GM19455 (cell line): ENCODE measurements around the gene ALPK1.
A peak's percentile ranks its signal among the peaks of the same experiment; 100 is the strongest.

Experiments
- ATAC-seq: cut with Tn5 transposase; IDR thresholded peaks from one replicate; pipeline ENCODE4 v1.9.1; 2021; ENCODE audit not compliant: unreplicated experiment

The ALPK1 gene

DNA sequence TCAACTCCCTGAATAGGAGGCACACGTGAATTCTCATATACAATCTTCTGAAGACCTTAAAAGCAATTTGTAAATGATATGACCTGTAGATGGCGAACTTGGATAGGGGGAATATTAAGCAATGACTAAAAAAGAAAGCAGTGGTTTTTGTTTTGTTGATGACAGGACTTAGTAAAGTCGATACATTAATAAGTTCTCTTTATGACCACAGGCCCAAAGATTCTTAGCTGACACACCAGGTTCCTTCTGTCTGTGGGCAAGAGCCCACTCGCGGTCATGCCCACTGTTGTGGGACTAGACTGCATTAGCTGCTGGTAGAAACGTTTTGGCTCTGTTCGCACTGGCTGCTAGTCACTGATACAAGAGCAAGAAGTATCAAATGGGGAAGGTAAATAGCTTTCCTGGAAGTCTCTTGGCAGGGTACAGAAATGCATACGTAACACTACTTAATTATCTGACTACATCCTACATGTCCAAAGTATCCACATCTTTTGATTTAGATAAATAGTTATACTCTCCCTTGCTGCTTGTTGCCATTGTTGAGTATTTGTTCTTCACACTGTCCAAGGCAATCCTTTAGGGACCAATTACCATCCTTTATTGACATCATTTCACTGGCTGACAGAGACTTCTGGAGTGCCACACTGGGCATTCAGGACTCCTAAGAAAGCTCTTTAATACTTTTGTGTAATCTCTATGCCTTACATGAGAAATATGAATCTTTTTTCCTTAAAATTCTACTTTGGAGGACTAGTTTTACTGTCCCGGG lies 31.0 kb downstream of the ALPK1 start:
- ATAC-seq: peak; percentile 88

DNA sequence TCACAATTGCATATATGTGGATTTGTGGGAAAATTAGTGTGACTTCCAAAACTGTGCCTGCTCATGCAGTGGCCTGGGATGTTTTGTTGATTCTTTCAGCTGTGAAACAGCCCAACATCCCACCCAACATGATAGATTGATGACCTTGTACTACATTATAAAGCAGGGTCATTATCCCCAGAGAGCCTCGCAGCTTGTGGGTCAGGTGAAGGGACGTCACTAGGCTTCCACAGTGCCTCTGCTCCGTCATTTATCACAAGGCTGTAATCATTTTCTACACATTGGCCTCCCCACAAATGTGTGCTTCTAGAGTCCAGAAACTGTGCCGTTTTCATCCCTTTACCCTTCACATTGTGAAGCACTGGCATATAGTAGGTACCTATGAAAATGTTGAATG lies 31.6 kb downstream of the ALPK1 start:
- no peak for ATAC-seq

DNA sequence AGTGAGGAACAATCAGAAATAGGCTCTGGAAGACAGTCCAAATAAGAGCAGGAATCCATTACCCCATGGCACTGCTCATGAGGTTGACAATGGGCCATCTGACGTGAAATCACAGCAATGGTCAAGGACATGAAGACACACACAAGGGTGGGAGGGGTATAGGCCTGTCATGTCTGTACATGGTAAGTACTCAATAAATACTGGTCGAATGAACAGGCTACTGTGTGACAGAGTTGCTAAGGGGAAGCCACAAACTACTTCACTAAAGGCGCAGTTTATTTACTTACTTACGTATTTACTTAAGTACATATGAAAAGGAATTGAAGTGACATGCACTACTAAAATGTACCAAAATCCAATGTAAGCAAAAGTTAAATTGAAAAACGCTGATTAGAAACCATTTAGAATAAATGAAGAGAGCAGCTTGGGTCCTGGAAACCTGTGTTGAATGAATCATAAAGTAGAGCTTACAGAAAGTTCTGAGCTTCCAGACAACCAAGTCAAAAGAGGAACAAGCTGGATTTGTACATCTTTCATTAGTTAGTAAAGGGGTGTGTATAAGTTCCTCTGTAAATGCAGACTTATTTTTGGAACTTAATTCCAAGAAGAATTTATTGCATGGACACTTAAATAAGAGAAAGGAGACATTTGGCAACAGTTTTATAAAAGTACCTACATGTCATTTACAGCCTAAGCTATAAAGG lies 32.7 kb downstream of the ALPK1 start:
- no peak for ATAC-seq

DNA sequence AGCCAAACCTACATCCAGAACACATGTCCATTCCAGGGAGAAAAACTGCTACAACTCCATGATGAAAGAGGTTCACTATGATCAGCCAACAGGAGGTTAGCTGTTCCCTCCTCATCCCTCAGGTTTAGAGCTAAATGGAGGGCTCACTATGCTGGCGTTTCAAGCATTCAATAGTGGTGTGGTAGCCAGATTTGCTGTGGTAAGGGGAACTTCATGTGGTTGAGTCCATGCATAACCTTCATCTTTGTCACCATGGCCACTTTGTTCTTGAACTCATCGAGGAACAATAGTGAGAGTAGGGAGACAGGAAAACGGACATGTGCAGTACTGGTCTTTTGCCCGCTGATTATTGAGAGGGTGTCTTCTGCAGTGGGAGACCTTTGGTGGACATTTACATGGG lies 33.8 kb downstream of the ALPK1 start:
- no peak for ATAC-seq

DNA sequence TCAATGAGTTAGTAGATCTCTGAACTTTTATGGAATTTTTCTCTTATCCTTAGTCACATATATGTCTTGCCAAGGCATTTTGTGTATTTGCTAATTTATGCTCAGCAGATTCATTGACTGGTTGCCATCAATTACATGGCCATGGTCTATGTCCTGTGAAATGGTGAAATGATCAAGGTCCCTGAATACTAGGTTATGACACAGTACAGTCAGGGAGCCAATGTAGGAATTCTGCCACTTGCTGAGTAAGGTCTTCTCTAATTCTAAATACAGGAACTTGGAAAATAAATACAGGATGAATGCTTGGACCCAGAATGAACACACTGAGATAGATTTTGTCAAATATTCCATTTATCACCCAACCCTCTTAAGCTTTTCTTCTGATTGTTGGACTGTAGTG lies 35.2 kb downstream of the ALPK1 start:
- ATAC-seq: no peak

DNA sequence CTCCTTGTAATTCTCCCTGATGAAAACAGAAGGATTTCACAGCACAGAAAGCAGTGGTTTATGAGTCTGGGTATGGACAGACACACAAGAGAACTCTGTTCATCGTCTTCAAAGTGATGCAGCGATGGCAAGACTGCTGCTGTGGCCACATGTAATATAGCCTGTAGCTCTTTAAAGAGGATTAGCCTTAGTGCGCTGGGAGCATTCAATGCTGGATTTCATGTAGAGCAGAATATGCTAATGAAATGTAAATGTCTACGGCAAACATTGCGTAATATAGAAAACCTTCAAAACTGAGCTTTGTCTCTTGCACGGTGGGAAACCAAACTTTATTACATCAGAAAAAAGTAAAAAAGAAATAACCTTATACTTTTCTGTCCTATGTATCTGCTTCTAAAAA lies 42.9 kb downstream of the ALPK1 start:
- no peak for ATAC-seq

DNA sequence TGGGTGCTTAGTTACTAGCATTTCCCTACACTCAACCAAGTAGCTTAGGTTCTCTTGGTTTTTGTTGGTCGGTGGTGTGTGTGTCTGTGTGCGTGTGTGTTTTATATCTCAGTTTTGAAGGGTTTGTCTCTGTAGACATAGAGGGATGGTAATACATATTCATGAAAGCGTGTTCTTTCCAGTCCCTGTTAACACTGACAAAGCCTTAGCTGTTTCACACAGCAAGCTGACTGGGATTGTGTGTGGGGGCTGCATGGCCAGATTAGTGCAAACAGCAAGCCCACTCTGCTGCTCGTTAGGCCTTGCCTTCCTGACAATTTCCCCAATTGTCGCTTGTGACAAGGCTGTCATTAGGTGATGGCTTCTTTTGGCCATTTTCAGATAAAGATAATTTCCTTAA lies 43.9 kb downstream of the ALPK1 start:
- no peak for ATAC-seq

DNA sequence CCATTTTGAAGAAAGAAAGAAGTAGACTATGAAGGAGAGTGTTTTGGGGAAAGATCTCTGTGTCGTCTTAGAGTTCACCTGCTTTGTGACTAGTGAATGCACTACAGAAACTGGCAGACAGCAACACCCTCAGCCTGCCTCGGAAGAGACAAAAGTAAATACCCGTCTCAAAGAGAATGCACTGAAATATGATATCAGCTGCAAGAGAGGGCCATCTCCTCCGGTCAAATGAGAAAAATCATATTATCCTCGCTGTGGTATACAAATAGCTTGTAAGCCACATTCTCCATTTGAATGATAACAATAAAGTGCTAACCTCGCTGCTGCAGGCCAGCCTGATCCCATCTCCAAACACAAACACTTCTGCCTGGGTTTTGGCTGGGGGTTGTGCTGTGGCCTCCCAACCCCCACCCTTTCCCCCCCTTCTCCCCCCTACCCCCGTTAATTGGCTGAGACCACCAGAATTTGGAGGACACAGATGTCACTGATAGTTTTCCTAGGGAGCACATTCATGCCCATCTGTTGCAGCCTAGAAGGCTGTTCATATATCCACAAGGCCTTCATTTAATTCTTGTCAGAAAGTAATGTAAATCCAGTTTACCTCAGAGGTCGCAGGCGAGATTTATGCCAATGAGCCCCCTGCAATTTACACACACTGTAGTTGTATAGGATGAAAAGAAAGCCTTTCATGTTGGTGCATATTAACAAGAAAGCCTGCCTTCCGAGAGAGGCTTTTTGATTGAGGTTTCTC lies 46.3 kb downstream of the ALPK1 start:
- no peak for ATAC-seq

DNA sequence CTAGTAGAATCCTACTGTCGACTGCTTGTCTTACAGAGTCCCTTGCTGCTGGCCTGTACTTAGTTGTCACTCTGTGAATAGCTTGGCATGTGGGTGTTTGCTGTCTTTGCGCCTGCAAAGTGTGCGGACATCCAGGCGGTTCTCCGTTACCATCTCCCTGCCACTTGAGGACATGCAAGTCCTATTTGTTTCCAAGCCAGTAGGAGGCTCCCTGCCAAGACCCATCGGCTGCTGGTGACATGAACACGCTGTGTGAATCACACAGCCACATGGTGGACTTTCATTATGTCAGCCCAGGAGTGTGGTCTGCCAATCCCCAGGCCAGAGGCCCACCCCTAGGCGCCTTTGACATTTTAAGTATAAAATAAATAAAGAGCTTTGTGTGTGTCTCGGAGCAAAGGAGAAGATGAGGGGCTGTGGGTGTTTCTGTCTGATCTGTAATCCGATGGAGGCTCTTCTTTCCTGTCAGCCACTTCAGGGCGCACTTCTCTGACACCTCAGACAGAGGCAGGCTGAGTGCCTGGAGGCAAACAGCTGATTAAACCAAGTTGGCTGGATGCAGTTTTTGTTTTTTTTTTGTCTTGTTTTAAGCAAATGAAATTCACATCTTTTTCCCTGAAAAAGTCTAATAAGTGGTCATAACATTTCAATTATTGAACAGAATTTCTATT lies 51.5 kb downstream of the ALPK1 start:
- ATAC-seq: no peak

DNA sequence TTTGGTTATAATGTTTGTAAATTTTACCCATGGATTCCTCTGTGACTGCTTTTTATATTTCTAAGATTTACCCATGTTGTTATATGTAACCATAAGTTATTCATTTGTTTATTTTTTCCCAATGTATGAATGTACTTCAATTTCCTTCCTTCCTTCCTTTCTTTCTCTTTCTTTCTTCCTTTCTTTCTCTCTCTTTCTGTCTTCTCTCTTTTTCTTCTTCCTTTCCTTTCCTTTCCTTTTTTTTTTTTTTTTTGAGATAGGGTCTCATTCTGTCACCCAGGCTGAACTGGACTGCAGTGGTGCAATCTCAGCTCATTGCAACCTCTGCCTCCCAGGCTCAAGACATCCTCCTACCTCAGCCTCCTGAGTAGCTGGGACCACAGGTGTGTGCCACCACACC lies 55.6 kb downstream of the ALPK1 start:
- no peak for ATAC-seq

DNA sequence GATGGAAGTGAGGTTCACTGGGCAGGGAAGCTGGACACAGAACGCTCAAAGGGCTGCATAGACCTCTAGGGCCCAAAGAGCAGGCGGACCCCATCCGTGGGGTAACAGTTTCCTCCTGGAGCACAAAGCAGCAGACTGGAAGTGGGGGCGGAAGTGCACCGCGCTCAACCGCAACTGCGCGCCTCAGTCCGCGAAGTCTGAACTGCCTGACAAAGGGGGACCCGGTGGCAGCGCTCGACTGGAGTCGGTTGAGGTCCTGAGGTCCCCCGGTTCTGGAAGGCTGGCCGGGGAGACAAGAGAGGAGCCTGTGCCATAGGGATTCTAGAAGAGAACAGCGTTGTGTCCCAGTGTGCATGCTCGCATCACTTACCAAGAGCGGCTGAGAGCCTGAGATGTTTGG lies 58.5 kb downstream of the ALPK1 start:
- no peak for ATAC-seq

DNA sequence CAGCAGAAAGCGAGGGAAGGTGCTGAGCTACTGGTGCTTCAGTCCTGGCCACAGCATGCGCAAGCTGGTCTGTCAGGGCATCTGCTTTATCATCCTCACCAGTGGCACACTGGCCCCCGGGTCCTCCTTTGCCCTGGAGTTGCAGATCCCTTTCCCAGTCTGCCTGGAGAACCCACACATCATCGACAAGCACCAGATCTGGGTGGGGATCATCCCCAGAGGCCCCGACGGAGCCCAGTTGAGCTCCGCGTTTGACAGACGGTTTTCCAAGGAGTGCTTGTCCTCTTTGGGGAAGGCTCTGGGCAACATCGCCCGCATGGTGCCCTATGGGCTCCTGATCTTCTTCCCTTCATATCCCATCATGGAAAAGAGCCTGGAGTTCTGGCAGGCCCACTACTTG lies 60.3 kb downstream of the ALPK1 start:
- no peak for ATAC-seq

DNA sequence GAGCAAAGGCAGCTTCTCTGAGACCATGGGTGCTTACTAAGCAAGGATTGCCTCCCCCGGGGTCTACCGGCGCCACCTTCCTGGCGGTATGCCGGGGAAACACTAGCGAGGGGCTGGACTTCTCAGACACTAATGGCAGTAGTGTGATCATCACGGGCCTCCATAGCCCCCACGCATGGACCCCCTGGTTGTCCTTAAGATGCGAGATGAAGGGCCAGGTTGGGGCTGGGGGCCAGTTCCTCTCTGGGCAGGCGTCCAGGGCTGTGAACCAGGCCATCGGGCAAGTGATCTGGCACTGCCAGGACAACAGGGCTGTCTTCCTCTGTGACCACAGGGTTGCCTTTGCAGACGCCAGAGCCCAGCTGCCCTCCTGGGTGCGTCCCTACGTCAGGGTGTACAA lies 60.7 kb downstream of the ALPK1 start:
- ATAC-seq: no peak

DNA sequence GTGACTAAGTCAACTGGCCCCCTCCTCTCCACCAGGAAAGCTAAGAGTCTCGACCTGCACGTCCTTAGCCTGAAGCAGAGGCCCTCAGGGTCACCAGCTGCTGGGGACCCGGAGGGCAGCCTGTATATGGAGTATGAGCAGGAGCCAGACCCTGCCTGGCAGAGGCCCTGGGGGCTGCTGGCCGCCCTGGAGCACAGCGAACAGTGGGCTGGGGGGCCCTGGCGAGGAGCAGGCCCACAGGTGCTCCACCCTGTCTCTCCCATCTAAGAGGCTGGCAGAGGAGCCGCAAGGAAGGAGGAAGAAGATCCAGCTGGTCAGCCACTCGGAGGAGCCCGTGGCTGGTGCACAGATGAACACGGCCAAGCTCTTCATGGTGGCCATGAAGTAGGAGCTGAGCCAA lies 61.2 kb downstream of the ALPK1 start:
- ATAC-seq: no peak

DNA sequence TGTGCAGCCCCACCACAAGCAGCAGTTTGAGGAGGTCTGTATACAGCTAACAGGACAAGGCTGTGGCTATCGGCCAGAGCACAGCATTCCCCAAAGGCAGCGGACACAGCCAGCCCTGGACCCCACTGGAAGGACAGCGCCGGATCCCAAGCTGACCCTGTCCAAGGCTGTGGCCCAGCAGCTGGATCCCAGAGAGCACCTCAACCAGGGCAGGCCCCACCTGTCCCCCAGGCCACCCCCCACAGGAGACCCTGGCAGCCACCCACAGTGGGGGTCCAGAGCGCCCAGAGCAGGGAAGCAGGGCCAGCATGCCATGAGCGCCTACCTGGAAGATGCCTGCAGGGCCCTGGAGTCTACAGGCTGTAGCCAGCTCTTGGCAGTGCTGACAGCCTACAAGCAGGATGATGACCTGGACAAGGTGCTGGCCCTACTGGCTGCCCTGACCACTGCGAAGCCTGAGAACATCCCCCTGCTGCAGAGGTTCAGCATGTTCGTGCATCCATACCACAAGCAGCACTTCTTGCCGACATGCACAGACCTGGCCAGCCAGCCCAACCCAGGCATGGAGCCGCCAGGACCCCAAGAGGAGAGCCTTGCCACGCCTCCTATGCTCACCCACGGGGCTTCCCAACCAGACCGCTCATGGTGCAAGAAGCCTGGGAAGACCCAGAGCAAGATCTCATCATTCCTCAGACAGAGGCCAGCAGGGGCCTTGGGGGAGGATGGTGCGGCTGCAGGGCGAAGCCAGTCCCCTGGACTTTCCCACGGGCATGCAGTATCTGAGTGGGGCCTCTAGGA lies 62.0 kb downstream of the ALPK1 start:
- no peak for ATAC-seq

DNA sequence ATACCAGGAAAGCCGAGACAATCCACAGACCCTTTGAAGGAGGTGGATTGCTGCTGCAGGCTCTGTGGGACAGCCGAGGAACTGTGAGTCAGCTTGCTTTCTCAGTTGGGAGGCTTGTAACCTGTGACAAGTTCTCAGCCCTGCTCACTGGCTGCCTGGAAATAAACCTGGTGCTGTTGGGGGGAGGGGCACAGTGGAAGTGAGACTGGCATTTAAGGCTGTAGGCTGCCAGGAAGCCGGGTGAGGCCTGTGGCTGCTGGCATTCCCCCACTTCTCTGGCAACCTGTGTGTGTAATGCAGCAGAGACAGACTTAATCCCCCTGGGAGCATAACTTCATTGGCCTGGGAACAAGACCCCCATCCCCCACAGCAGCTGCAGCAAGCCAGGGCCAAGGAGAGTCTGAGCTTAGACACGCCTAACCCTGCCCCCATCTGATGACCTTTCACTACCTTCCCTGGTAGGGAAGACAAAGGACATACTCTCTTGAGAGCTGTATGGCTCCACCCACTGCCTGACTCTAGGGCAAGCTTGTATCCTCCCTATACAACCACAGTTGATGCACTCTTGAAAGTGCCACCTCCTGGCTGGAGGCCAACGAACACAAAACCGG lies 64.1 kb downstream of the ALPK1 start:
- ATAC-seq: peak; percentile 78

DNA sequence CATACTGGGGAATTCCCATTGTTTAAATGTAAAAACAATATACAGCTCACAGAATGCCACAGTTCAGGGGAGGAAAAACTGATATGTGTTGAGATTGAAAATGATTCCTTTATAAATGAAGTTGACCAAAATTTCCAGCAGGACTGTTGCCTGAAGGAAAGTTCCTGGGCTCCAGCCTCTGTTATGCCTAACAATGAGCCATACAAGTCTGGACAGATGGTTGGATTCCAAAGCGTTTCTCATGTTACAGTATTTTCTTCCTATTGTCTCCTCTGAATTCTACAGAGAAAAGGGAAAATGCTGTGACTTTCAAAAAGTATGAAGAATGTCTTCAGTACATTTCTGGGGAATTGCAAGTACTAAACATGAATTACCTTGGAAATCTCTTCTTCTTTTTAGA lies 73.3 kb downstream of the ALPK1 start:
- ATAC-seq: no peak

DNA sequence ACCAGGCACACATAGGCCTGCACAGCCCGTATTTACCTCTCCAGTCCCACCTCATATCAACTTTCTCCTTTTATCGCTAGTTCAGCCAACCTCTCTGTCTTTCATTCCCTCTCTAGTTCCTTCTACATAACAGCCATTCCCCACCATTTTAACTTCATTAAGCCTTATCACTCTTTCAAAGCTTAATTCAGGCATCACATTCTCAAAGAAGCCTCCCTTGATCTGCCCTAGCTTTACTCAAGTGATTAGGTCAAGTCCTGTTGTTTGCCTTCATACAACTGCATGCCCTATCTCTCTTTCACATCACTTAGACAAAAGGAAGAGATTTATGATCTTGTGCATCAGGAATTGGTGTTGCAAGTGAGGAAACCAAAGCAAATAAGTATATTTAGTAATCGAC lies 74.2 kb downstream of the ALPK1 start:
- ATAC-seq: no peak

DNA sequence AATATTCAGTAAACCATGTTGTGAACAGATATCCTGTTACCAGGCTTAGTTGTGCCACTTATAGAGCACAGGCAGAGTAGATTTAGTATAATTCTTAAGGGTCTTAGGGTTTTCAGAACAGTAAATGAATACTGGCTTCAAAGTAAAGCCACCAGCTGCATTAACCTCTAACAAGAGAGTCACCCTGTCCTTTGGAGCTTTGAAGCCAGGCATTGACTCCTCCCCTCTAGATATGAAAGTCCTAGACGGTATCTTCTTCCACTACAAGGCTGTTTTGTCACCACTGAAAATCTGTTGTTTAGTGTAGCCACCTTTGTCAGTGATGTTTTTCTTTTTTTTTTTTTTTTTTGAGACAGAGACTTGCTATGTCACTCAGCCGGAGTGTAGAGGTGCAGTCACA lies 77.7 kb downstream of the ALPK1 start:
- ATAC-seq: no peak

DNA sequence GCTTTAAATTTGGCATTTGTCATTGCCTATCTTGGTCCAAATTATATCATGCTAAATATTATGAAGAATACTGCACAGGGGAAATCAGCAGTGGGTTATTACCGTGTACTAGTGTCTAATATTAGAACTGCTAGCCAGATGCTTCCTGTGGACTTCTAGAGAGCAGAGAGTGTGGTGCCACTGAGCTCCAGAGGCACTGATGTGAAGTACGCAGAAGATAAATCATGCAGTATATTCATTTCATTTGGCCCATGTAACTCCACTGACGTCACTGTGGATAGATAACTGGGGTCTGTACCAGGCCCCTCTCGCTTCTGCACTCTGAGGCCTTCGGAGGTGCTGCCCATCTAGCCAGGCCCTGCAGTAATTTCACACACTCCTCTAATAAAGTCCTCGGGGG lies 80.0 kb downstream of the ALPK1 start:
- no peak for ATAC-seq
